HG02798 (cell line): ENCODE measurements around the gene KCNQ2.

Experiments
- ATAC-seq: cut with Tn5 transposase; IDR thresholded peaks from one replicate; pipeline ENCODE4 v1.9.1; 2021; ENCODE audit warnings: mild to moderate bottlenecking; ENCODE audit not compliant: unreplicated experiment, poor library complexity

KCNQ2 gene

DNA sequence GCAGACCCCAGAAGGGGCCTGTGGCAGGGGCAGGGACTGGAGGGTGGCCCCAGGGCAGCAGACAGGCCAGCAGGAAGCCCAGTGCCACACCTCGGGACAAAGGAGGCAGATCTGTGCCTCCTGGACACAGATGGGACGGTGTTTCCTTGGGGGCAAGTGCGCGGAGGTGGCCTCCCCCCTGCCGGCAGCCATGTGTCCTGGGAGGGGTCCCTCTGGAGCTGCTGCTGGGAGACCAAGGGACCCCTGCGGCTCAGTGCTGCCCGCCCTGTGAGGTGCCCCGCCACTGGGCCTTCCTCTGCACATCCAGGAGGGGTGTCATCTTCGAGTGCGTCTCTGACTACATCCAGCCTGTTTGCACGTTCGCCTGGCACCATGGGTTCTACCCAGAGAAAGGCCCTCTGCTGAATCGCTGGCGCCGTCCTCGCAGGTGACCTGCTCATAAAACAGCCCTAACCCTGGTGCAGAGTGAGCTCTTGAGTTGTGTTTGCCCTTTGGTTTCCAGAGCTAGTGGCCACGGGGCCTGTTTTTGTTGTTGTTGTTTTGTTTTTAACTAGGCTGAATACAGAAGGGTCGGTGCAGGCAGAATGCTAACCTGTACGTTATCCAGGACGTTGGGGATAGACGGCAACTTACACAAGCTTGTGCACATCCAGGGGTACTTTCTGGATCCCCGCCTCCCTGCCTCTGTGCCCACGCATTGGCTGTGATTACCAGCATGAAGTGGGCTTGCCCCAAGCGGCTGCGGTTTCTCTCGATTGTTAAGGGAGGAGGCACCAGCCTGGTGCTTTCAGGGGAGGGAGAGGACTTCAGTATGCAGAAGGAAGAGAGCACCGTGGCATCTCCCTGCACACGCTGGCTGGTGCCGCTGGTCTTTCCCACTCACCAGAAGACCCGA, 1.3 kb upstream of the KCNQ2 start:
- no peak for ATAC-seq

DNA sequence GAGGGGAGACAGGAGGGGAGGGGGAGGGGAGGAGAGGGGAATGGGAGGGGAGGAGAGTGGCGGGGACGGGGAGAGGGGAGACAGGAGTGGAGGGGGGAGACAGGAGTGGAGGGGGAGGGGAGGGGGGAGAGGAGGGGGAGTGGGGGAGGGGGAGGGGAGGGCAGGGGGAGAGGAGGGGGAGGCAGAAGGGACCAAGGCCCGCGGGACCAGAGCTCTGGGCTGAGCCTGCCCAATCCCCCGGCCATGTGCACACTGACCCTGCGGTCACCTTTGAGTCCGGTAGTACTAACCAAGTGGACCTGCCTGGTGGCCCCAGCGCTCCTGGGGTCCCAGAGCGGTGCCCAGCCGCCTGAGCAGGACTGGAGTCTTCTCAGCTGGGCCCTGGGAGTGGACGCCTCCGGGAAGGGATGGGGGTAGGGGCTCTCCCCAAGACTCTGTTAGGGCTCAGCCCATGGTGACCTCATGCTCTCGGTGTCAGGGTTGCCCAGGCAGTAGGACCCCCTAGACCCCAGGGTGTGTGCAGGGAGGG, 471 bp upstream of the KCNQ2 start:
- no peak for ATAC-seq

DNA sequence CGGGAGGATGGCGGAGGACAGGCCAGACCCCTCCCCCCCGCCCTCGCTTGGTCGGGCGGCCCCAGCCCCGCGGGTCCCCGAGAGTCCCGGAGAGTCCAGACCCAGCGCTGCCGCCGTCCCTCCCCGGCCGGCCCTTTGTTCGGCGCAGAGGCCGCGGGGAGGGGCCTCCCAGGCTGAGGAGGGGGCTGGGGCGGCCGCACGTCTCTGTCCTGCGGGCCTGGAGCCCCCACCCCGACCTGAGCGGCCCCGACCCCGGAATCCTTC, 806 bp downstream of the KCNQ2 start:
- no peak for ATAC-seq

DNA sequence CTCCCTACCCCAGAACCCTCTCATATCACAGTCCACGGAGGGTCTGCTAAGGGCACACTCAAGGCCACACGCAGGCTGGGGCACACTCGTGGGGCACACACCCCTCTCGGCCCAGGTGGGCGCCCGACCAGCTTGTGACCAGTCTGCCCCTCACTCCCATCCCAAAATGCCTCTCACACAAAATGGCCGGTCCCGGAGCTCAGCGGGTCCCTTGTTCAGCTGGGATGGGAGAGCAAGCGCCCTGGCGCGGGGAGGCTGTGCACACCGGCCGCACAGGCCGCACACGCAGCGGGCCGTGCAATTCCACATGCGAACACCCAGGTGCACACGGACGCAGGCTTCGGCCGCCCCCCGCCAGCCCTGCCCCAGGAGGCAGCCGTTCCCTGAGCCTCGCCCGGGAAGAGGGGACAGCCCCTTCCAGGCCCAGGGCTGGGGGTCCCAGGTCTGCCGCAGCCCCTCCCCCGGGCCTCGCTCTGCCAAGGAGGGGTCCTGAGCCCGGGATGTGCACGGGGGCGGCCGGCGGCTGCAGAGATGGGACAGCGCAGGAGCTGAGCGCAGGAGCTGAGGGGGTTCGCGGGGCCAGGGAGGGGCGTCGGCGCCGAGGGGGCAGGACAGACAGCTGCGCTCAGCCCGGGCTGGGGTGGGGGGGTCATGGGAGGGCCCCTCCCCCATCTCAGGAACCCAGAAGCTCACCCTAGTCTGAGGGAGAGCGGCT, 1.3 kb downstream of the KCNQ2 start:
- ATAC-seq = no peak

DNA sequence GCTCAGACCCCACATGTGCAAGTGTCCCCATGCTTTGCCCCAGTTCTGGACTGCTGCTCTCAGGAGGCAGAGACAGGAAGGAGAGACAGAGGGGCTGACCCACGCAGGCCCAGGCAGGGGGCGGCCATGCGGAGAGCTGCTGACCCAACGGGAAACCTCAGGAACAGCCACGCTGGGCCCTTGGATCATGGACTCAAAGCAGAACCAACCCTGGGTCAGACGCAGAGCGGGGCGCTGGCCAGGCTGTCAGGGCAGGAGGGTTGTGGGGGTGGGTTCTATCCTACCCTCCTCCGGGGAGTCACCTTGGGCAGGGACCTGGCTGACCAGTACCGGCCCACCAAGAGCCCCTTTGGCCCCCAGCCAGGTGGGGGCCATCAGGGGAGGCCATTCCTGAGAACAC, 2.0 kb downstream of the KCNQ2 start:
- ATAC-seq = no peak

DNA sequence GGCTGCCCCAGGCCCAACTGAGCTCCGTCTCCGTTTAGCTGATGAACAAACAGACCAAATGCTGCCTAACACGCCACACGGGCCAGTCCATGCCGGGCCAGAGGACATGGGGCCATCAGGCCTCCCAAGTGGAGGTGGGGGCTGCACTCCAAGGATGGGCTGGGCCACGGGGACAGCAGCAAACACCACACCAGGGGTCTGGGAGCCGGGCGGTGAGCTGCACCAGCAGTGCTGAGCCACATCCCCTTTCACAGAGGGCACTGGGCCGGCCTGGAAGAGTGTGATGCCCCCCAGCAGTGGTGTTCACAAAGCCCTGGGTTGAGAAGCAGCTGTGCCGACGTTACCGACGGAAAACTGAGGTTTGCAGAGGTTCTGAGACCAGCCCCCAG, 2.7 kb downstream of the KCNQ2 start:
- ATAC-seq = no peak

DNA sequence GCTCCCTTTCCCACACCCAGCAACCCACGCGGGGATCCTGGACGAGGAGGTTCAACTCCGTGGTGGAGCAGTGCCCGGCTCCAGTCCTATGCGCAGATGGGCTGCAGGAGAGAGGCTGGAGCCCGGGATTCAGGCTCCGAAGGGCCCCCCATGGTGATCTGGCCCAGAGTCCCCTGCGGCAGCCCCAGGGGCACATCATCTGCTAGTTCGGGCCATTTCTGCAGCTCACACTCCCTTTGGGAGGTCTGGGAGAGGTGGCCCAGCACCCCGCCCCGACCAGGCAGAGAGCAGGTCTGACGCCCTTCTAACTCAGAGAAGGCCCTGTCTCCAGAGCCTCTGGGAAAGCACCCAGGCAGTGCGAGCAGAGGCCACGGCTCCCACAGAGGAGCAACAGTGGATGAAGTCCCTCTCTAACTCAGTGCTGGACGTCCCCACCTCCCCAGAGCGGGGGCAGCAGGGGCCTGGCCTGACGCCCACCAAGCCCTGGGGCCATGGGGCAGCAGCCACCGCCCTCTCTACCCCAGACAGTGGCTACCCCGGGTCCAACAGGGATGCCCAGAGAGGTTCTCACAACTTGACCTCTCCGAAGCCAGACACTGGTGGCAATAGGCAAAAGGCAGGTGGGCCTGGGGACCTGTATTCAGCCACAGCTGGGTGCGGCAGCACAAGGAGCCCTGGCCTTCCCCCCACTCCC, 3.3 kb downstream of the KCNQ2 start:
- no peak for ATAC-seq

DNA sequence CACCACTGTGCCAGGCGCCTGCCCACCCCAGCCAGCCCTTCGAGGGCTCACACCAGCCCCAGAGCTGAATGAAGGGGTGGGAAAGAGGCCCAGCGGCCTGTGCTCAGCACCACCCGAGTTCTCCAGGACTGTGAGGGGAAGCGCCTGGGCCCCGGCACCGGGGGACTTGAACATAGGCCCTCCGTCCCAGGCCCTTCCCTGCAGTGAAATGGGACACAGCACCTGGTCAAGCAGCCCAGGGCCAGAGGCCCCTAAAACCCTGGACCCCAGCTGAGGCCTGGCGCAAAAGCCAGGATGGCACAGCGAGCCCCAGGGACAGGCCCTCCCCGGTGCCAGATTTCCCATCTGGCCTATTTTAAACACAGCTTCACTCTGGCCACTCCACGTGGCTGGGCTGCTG, 4.0 kb downstream of the KCNQ2 start:
- no peak for ATAC-seq

DNA sequence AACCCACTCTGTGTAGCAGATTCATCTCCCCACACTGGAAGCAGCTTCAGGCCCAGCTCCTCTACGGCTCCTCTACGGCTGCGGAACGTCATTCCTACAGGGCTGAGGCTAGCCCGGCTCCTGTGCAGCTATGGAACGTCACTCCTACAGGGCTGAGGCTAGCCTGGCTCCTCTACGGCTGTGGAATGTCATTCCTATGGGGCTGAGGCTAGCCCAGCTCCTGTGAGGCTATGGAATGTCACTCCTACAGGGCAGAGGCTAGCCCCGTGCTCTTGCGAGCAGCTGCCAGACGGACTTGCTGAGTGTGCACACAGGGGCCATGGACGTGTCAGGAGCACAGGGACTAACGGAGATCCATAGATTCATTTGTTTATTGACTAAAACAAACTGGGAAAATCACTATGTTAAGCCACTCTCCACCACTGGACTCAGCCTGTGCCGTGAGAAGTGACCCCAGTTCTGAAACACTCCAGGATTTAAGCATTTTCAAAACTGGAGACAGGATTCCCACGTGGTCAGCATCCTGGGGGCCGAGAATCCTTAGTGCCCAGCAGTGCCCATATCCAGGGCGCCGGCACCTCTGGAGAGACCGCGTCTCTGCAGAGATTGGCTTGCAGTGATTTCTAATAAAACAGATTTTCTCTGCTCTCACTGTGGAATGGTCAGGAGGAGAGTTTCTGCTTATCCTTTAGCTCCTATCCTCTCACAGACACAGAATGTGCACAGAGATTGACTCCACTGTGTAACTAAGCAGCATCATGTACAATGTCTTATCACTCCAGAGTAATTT, 5.0 kb downstream of the KCNQ2 start:
- no peak for ATAC-seq

DNA sequence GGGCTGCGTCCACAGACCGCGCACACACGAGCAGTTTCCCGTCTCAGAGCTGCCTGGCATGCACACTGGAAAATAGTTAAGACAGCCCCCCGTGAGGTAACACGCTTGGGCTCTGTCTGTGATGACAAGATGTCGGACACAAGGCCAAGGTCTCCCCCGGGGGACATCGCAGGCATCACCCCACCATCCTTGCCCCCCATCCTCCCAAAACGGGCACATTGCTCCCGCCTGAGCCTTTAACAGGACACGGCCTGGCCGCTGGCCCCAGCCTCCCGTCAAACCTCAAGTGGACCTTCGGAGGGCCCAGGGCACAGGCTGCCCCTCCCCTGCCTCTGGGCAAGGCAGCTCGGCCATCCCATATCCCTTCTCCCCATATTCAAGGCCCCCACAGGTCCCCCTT, 5.6 kb downstream of the KCNQ2 start:
- no peak for ATAC-seq

DNA sequence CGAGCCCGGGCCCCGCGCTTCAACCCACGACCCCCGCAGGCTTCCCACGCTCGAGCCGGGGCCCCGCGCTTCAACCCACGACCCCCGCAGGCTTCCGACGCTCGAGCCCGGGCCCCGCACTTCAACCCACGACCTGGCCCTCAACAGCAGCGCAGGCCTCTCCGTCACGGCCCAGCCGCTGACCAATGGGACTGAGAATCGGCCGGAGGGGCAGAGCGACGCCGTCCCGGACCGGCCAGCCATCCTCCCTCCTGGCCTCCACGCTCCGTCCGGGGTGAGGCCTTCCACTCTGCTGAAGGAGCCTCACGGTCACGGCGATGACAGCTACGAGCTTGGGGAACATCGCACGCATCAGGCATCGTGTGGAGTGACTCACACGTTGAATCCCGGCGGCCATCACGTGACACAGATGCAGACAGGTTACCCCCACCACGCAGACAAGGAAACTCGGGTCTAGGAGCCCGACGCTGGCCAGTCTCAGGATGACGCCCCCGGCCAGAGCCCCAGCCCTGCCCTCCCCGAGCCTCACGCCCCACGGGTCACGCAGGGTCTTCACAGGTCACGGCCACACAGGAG, 6.1 kb downstream of the KCNQ2 start:
- no peak for ATAC-seq

DNA sequence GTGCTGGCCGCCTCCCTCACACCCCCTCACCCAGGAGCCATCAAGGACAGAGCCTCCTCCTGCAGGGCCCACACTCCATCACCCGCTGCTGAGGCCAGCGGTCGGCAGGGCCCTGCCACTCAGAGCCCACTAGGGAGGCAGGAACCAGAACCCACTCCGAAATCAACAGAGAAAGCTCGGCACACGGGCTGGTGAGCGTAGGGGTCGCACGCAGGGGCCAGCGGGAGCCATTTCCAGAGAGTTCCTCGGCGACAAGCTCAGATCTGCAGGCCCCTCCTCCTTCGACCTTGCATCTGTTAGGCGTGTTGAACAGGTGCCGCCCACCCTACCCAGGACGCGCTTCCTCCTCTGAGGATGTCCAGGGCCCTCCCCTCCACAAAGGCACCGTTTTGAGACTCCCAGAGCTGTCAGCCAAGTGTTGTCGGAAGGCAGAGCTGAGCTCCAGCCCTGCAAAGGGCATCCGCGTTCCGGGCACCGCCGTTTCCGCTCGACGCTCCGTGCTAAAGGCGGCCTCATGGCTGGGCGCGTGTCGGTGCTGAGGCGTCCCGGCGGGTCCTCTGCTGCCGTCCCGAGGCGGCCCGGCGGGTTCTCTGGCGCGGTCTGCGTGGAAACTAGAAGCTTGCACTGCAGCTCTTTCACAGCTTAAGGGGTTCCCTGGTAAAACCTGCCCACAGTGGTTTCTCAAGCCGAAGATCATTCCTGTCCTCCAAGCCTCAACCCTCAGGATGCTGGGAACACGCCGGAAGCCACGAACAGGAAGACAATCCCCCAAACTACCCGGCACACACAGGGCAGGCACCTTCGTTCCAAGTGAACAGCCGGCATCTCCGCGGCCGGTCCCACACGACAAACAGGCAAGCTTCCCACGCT, 6.8 kb downstream of the KCNQ2 start:
- no peak for ATAC-seq

DNA sequence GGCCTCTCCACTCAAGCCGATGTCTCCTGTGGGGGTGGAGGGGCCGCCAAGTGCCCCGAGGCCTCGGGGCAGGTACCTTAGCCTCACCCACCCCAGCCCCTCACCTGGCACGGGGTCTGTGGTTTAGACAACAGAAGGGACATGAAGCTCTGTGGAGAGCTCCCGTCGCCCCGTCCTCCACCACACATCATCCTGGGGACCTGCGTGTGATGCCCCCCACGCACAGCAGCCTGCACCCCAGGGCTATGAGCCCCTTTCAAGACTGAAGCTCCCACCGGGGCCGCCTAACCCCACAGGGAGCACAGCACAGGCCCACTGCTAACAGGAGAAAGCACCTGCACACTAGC, 8.2 kb downstream of the KCNQ2 start:
- ATAC-seq = no peak

DNA sequence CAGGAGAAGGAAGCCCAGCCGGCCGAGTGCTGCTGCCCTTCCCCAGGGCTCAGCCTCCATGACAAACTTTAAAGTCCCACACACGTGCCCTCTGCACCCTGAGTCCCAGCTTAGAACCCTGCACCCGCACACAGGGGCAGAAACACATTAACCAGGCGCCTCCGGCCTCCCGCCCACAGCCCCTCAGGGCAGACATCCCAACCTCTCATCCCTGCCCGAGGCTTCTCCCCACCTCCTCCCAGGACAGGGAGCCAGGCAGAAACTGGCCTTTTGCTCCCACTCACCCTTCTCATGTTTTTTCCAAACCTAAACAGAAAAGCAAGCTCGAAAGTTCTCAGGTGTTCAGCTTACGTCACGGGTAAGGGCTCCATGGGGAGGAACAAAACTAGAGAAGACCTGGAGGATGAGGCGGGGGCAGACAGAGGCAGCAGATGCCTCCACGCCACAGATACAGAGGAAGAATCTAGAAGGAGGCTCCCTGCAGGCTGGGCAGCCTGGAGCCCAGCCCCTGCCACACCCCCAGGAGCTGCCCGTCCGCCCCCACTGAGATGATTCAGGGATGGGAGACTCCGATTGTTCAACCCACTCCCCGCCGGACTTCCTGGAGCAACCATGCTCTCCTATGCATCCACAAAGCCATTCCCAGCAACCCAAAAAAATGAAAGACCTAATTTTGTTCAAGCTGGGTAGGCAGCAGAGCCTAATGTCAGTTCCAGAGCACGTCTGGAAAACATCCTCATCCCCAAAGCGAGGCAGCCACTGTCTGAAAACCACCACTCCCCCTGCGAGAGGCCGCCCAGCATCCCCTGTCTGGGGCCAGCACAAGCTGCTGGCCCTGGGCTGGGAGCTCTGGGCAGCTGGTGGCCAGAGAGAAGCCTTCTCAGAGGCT, 8.8 kb downstream of the KCNQ2 start:
- ATAC-seq = no peak

DNA sequence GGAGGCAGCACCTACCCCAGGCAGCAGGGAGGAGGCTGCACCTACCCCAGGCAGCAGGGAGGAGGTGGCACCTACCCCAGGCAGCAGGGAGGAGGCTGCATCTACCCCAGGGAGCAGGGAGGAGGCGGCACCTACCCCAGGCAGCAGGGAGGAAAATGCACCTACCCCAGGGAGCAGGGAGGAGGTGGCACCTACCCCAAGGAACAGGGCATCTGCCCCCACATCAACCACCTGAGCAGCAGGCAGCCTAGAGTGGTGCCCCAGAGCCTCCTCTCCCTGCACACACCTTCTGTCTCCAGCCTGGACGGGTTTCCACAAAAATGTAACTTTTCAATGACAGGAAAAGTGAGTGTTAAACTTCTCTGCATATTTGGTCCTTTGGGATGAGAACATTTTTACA, 10.2 kb downstream of the KCNQ2 start:
- ATAC-seq = no peak

DNA sequence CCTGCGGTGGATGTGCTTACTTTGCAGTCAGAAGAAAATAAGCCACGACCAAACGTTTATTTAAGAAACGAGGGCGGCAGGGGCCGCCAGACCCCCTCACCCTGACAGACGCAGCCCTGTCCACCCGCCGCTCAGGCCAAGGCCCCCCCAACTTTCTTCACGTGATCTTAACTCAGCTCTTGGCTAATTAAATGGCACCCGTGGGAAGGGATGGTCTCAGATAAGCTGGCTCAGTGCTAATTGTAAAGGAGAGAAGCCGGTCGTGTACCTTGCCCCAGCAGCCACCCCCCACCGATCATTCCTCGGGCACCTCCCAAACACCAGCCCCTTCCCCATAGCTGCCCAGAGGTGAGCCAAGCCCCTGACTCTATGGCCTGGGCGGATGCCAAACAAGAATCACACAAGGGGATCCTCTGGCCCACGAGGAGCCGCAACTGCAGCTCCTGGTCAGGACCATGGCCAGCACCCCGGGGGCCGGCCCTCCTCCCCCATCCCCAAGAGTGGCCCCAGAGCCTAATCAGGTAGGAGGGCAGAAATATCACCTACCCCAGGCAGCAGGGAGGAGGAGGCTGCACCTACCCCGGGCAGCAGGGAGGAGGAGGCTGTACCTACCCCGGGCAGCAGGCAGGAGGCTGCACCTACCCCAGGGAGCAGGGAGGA, 11.2 kb downstream of the KCNQ2 start:
- ATAC-seq = no peak

DNA sequence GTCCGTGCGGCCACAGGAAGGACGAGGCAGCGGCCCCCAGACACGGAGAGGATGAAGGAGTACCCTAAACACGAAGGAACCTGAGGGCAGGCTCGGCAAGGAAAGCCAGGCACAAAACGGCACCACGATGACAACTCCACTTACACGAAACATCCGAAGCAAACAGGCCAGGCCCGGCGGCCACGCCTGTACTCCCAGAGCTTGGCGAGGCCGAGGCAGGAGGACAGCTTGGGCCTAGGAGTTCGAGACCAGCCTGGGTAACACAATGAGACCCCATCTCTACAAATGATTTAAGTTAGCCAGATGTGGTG, 13.4 kb downstream of the KCNQ2 start:
- ATAC-seq = no peak
